Effector CD8-positive, alpha-beta T cell (primary cell): Measurements from ENCODE around the gene DEXI.
"Not testable (repeated sequence)": the region's sequence is repeated elsewhere in the genome, so short reads cannot be mapped to it uniquely, and the experiment has no call there.

Source experiments
- DNase-seq: peaks from one replicate; lab custom pipeline; 2025; lab: John Stamatoyannopoulos, UW

DEXI gene

DNA sequence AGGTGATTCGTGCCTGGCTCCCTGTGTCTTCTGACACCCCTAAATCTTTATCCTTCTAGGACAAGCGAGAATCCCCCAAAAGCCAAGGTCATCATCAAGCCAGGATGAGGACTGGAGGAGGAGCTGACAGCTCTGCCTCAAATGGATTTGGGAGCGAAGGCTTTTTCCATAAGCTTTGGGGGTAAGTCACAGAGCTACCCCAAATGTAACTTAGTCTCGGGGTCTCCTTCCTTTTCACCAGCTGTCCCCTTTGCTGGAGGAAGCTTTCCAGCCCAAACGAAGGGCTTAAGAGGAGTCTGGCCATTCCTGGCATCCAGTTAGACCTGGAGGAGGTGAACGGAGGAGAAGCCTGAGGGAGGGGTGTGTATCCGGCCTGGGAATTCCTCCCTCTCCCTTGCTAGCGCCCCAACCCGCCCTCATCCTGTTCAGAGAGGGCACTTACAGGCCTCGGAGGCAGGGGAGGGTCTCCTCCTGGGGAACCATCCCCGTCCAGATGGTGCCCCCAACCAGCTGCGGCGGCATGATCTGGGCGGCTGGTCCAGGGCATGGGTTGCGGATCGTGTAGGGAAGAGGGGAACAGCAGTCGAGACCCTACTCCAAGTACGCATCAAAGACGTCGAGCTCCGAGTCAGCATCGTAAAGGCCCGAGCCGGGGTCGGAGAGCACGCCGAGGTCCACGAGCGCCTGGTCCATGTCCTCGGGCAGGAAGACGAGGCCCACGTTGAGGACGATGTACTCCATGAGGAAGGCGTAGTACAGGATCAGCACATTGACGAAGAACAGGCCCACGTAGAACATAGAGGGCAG is 938 bp downstream of the DEXI start:
- DNase-seq, result no peak

GRCh38 chr16:10940501-10941079 is 1.7 kb downstream of the DEXI start:
- no peak for DNase-seq

DNA sequence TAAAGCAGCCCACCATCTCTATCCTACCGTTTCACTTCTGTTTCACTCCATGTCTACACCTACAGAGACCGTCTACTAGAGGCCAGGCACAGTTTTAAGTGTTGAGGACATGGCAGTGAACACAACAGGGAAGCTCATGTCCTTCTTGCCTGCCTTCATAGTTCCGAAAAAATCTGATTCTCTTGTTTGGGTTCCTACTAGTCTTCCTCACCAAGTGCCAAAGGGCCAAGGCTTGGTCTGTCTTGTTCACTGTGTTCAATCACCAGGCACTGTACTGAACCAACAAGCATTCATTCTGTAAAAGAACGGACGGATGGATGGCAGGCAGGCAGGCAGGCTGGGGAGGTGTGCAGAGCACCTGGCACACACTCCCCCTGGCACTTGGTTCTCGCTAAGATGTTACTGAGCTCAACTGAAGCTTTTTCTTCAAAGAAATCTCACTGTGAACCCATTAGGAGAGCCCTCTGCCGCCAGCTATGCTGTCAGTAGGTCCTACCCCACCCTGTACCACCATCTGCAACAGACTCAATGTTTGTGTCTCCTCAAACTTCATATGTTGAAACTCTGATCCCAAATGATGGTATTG is 2.5 kb downstream of the DEXI start:
- DNase-seq, result no peak

GRCh38 chr16:10938796-10939648 is 3.2 kb downstream of the DEXI start:
- DNase-seq, result no peak

DNA sequence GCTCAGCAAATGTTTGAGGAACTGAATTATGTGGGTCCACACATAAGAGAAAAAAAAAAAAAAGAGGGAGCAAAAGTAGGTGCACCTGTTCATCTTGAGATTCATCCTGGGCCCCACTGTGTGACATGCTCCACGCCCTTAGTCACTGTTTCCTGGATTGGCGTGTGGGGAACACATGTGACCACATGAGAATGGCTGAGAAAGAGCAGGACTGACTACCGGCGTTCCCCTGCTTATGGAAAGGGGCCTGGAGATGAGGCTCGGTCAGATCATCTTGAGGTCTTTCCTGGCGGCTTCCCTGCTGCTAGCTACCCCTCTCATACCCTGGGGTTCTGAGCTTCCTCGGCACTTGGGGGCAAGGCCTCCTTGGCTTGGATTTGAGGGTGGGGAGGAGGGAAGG is 3.9 kb downstream of the DEXI start:
- no peak for DNase-seq

- DNase-seq, result no peak
Observed at GRCh38 chr16:10937068-10937859, 5.0 kb downstream of the DEXI start.

GRCh38 chr16:10936272-10936984 is 5.8 kb downstream of the DEXI start:
- DNase-seq, result no peak

- DNase-seq, result no peak
Observed at GRCh38 chr16:10935226-10935915, 6.9 kb downstream of the DEXI start.

- DNase-seq, result no peak
Observed at GRCh38 chr16:10934325-10935107, 7.8 kb downstream of the DEXI start.

GRCh38 chr16:10933865-10934264 is 8.4 kb downstream of the DEXI start:
- no peak for DNase-seq

DNA sequence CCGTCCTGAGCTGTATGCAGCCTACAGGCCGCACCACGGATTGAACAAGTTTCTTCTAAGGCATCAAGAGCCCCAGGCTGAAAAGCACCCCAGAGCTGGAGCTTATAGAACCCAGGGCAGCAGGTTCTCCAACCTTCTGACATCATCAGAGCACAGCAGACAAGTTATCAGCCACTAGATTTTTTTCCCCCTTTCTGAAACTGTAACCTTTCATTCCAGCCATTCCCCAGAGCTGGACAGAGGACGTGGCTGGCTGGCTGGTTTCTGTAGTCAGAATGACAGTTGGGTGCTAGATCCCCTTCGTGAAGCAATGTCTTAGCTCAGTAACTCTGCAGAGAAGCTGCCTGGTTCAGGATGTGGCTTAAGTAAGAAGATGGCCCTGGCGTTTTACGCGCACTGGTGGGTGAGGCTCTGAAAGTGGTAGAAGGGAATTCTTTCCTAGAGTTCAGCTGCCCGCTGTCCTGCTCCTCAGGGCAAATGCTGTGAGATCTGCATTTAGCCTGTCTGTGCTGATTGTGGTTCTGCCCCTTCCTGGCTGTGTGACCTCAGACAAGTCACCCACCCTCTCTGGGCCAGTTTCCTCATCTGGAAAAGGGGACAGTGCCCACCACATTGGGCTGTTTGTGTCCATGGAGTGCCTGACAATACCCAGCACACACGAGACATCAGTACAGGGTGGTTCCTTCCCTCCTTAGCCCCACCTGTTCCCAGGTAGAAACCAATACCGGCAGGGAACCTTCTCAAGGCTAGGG is 9.1 kb downstream of the DEXI start:
- no peak for DNase-seq

- no peak for DNase-seq
Observed at GRCh38 chr16:10931977-10932632, 10.2 kb downstream of the DEXI start.

GRCh38 chr16:10931134-10931533 is 11.1 kb downstream of the DEXI start:
- DNase-seq, result no peak

DNA sequence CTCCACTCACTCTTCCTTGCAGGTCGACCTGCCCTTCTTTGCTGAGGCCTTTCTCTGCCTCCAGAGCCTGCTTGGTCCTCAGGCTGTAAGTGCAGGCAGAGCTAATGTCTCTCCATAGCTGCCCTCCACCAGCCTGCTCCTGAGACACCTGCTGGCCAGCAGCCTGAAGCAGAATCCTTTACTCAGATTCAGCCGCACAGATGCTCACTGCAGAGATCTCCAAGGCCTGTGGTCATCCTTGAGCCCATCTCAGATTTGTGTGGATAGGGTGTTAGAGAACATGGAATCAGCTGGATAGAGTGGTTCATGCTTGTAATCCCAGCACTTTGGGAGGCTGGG is 11.5 kb downstream of the DEXI start:
- no peak for DNase-seq

- no peak for DNase-seq
Observed at GRCh38 chr16:10929853-10930754, 12.2 kb downstream of the DEXI start.

- DNase-seq, result not testable (repeated sequence)
Observed at GRCh38 chr16:10929097-10929496, 13.2 kb downstream of the DEXI start.

DNA sequence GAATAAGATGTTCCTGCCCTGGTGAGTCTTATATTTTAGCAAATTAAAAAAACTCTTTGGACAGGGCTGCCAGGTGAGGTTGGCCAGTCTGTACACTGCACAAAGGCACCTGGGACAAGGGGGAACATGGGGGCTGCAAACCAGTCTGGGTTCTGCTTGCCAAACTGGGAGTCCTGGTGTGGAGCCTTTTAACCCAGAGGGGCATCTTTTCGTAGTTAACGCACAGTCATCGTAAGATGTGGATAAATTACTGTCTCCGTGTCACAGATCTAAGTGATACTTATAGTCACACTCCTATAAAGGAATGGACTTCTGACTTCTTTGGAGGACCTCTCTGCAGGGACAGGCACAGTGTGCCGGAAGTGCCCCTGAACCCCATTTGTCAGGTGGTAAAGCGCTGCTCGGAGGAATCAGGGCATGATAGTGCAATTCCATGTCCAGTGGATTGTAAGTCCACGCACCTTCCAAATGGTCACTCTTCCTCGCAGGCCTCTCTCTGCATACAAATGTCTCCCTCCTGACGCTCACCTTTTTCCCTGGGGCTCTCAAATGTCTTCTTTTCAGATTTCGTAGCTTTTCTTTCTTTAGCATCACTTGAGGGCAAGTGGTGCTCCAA is 14.7 kb downstream of the DEXI start:
- DNase-seq, result no peak
